Heart left ventricle (tissue), 13 donors: ENCODE data around the gene OR2A1.
"Not testable (repeated sequence)": the region's sequence is repeated elsewhere in the genome, so short reads cannot be mapped to it uniquely, and the experiment has no call there.

Experiments used
- POLR2A ChIP-seq, 2 donors: fragments of 450-650 bp; IDR thresholded peaks; one replicate each; pipeline ENCODE4 v1.6.1; 2017; ENCODE audit warnings: antibody characterized with exemption in 2 of 2, mild to moderate bottlenecking in 2 of 2, moderate library complexity in 2 of 2
- TF ChIP-seq, protein P1 (sequence below), 12 donors: fragments of 200-600 bp; sonication (generic) in 4 of 12; IDR thresholded peaks; one replicate each; pipeline versions ENCODE4 v1.5.0 to v1.8.0; 2018 to 2022; ENCODE audit warnings: antibody characterized with exemption in 12 of 12, mild to moderate bottlenecking in 5 of 12
- donor health status: ischemic (EF 13 %, LVEDD 7.1; RV severe dilation, severe dysfunction).
- donor health status: DM: no; HTN: yes; CAD: no.
- donor health status: DM: no; HTN: no; CAD: no.
- donor health status: ischemic (EF 25% LVEDD 6.9; RV normal size, moderate dysfunction).
- donor health status: ischemic (EF 25% LVEDD 5.7; RV mildly dilated, moderate dysfunction).
- donor health status: ischemic (EF 35%, LVEDD 5.7; RV mildly dilated, moderate dysfunction).
- donor health status: nonischemic (EF 11% LVEDD 7.7; RV severe dilation, severe dysfunction).
- donor health status: DM: yes; HTN: yes; CAD: no.
- donor health status: PGD.
- donor health status: ischemic (EF 29% LVEDD 5.4; RV normal size, mild dysfunction).
- donor health status: nonischemic (EF 23%, LVEDD 6.1; RV moderate dilation, normal function).

DNA sequence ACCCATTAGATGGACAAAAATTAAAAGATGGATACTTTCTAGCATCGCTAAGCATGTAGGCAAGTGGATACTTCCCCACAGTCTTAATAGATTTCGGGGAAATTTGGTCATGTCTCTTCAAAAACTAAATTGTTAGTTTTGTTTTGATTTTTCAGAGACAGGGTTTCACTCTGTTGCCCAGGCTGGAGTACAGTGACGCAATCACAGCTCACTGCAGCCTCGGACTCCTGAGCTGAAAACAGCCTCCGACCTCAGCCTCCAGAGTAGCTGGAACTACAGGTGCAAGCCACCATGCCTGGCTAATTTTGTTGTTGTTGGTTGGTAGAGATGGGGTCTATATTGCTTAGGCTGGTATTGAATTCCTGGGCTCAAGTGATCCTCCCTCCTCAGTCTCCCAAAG lies 13.6 kb downstream of the OR2A1 start:
- TF ChIP-seq, protein P1, sequence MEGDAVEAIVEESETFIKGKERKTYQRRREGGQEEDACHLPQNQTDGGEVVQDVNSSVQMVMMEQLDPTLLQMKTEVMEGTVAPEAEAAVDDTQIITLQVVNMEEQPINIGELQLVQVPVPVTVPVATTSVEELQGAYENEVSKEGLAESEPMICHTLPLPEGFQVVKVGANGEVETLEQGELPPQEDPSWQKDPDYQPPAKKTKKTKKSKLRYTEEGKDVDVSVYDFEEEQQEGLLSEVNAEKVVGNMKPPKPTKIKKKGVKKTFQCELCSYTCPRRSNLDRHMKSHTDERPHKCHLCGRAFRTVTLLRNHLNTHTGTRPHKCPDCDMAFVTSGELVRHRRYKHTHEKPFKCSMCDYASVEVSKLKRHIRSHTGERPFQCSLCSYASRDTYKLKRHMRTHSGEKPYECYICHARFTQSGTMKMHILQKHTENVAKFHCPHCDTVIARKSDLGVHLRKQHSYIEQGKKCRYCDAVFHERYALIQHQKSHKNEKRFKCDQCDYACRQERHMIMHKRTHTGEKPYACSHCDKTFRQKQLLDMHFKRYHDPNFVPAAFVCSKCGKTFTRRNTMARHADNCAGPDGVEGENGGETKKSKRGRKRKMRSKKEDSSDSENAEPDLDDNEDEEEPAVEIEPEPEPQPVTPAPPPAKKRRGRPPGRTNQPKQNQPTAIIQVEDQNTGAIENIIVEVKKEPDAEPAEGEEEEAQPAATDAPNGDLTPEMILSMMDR (IDR thresholded peaks at IDR 0.05), result not testable (repeated sequence)
- TF ChIP-seq POLR2A (IDR thresholded peaks at IDR 0.05), result not testable (repeated sequence)
